NOMO-1 (cell line): Measurements from ENCODE around the gene PTRH2.

Source experiments
- DNase-seq, 2 experiments: peaks; one replicate each; lab custom pipeline; 2025; ENCODE audit not compliant: unreplicated experiment in 2 of 2; lab: John Stamatoyannopoulos, UW

Gene PTRH2

GRCh38 chr17:59722623-59723022, 15.4 kb upstream of the PTRH2 start:
- DNase-seq = no peak

- DNase-seq = no peak
These were observed 12.3 kb upstream of the PTRH2 start for GRCh38 chr17:59719526-59719925.

- DNase-seq = no peak
These were observed 9.2 kb upstream of the PTRH2 start for GRCh38 chr17:59716427-59716826.

- no peak for DNase-seq
These were observed 7.0 kb upstream of the PTRH2 start for GRCh38 chr17:59714255-59714654.

- peak; percentile 38 to 41 for DNase-seq
These were observed 5.6 kb upstream of the PTRH2 start for GRCh38 chr17:59712862-59713261.

GRCh38 chr17:59711936-59712335, 4.7 kb upstream of the PTRH2 start:
- DNase-seq = no peak

- DNase-seq = peak in 1 of 2 experiments; percentile 22
These were observed 771 bp upstream of the PTRH2 start for GRCh38 chr17:59707971-59708430.

- DNase-seq = no peak
These were observed 4.9 kb downstream of the PTRH2 start for GRCh38 chr17:59702304-59702703.

- no peak for DNase-seq
These were observed 7.4 kb downstream of the PTRH2 start for GRCh38 chr17:59699786-59700185.

- DNase-seq = no peak
These were observed 8.0 kb downstream of the PTRH2 start for GRCh38 chr17:59699218-59699617.

GRCh38 chr17:59698143-59698542, 9.1 kb downstream of the PTRH2 start:
- no peak for DNase-seq

GRCh38 chr17:59696682-59697277, 10.4 kb downstream of the PTRH2 start:
- DNase-seq = peak in 1 of 2 experiments; percentile 11

GRCh38 chr17:59695945-59696681, 11.1 kb downstream of the PTRH2 start:
- DNase-seq = no peak

GRCh38 chr17:59694344-59694743, 12.9 kb downstream of the PTRH2 start:
- no peak for DNase-seq

- DNase-seq = no peak
These were observed 13.6 kb downstream of the PTRH2 start for GRCh38 chr17:59693582-59693981.

- DNase-seq = no peak
These were observed 18.7 kb downstream of the PTRH2 start for GRCh38 chr17:59688496-59688895.

GRCh38 chr17:59688008-59688407, 19.2 kb downstream of the PTRH2 start:
- DNase-seq = no peak

GRCh38 chr17:59684967-59685366, 22.3 kb downstream of the PTRH2 start:
- DNase-seq = no peak

- DNase-seq = no peak
These were observed 23.9 kb downstream of the PTRH2 start for GRCh38 chr17:59683283-59683682.

GRCh38 chr17:59680314-59680713, 26.9 kb downstream of the PTRH2 start:
- no peak for DNase-seq

GRCh38 chr17:59678918-59679317, 28.3 kb downstream of the PTRH2 start:
- no peak for DNase-seq

- no peak for DNase-seq
These were observed 30.5 kb downstream of the PTRH2 start for GRCh38 chr17:59676716-59677115.
